Measurements from ENCODE around the gene PLXDC2. TPM values are rescaled to one million over a fixed set of nuclear protein-coding genes. Genes with fewer than 3 reads are reported as not detected.

The PLXDC2 gene
- total RNA-seq, 1 experiment from 2014 or later, result 38.7 TPM

GRCh38 chr10:19777806-19778205, 38.4 kb upstream of the PLXDC2 start:
- Histone ChIP-seq H3K23me2 (ENCODE audit: insufficient read length, low read depth, low read length, poor library complexity, severe bottlenecking) (no peaks in the 10 kb centered on the region), H2BK20ac (ENCODE audit: low read depth, low read length, poor library complexity, severe bottlenecking) (no peak overlapping the region), H3K27me3 (ENCODE audit: insufficient read depth, low read length) (no peaks in the 10 kb centered on the region), H2BK12ac (ENCODE audit: insufficient read length, low read depth, low read length) (no peak overlapping the region), H4K8ac (replicated peaks; ENCODE audit: insufficient read length, low read depth, low read length) (no peak overlapping the region), H2AK5ac (ENCODE audit: insufficient read length, low read length) (no peak overlapping the region), H3K79me1 (ENCODE audit: insufficient read depth, low read depth, low read length, poor library complexity, severe bottlenecking) (no peaks in the 10 kb centered on the region), H3K9ac (ENCODE audit: extremely low read depth, insufficient read length, low read length) (no peak overlapping the region), H3K79me2 (ENCODE audit: insufficient read depth, low read length) (no peaks in the 10 kb centered on the region), H3K56ac (ENCODE audit: insufficient read length, low read depth, low read length) (no peak overlapping the region), H3K4ac (ENCODE audit: low read depth, low read length) (no peak overlapping the region), H4K91ac (ENCODE audit: insufficient read length, low read depth, low read length) (no peak overlapping the region), H4K20me1 (ENCODE audit: control insufficient read depth, insufficient read depth, insufficient read length) (no peaks in the 10 kb centered on the region), H3K23ac (ENCODE audit: insufficient read length, low read depth, low read length) (no peak overlapping the region), H3K4me2 (ENCODE audit: insufficient read depth, insufficient read length, low read length) (no peak overlapping the region), H3K14ac (ENCODE audit: insufficient read depth, low read length) (no peak overlapping the region), H3K4me1 (ENCODE audit: insufficient read depth, low read length) (no peaks in the 10 kb centered on the region; the same call in 1 of the 2 replicates), H3K9me3 (ENCODE audit: control insufficient read depth, low read depth, low read length) (peaks cover 3% of the 10 kb centered on the region), H3K18ac (ENCODE audit: insufficient read length, low read depth, low read length) (no peak overlapping the region), H2BK120ac (ENCODE audit: low read depth, low read length, poor library complexity, severe bottlenecking) (no peak overlapping the region), H3T11ph (ENCODE audit: low read length) (no peak overlapping the region), H2BK15ac (ENCODE audit: low read depth, low read length) (no peak overlapping the region), H2AFZ (ENCODE audit: low read length) (no peak overlapping the region), H3K27ac (ENCODE audit: insufficient read length, low read depth, low read length) (no peak overlapping the region), H4K5ac (ENCODE audit: insufficient read length, low read depth, low read length) (no peak overlapping the region), H2BK5ac (ENCODE audit: insufficient read length, low read length) (no peak overlapping the region)
- no peaks in the 10 kb centered on the region for H3K9me3 Mint-ChIP-seq
- H3K27ac Mint-ChIP-seq, result no peak overlapping the region
- H3K4me1 Mint-ChIP-seq, result peaks cover 6 to 11% of the 10 kb centered on the region in 2 experiments
- H3K4me3 Mint-ChIP-seq, result no peak overlapping the region
- H3K27me3 Mint-ChIP-seq (ENCODE audit: low read depth), result no peaks in the 10 kb centered on the region
- H3K36me3 Mint-ChIP-seq (ENCODE audit: insufficient read depth in 1 of 3, low read depth in 3 of 3), result peaks cover 0 to 3% (median 0%) of the 10 kb centered on the region in 3 experiments; a peak in 3 of 7 replicates
- DNase-seq, result no peak
- TF ChIP-seq CTCF (conservative IDR thresholded peaks at IDR 0.05), result no peak
- WGBS (ENCODE audit: extremely low coverage, insufficient read length, low lambda C conversion rate), result no CpG with 5 or more reads among the region's 2 CpGs

Measured in H9 (cell line).